GM10266 (cell line): ENCODE measurements around the gene B4GALNT4.
"Not testable (repeated sequence)": the region's sequence is repeated elsewhere in the genome, so short reads cannot be mapped to it uniquely, and the experiment has no call there.

Experiments used
- DNase-seq: peaks from one replicate; pipeline ENCODE4 v3.0.0; 2012; ENCODE audit errors: extremely low spot score
- TF ChIP-seq, protein P1 (sequence below): IDR thresholded peaks from 2 replicates; pipeline ENCODE4 v1.5.1; 2012; ENCODE audit warnings: mild to moderate bottlenecking, low read depth; ENCODE audit not compliant: control insufficient read depth, insufficient read depth; ENCODE audit errors: missing control alignments

B4GALNT4 gene

DNA sequence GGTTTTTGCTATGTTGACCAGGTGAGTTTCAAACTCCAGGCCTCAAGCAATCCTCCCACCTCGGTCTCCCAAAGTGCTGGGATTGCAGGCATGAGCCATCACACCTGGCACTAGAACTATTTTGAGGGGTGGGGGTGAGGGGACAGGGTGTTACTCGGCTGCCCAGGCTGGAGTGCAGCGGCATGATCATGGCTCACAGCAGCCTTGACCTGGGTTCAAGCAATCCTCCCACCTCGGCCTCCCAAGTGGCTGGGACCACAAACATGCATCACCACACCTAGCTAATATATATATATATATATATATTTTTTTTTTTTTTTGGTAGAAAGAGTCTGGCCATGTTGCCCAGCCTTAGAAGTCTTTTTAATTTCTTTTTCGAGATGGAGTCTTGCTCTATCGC, 31.6 kb upstream of the B4GALNT4 start:
- no peak for DNase-seq
- TF ChIP-seq, protein P1, sequence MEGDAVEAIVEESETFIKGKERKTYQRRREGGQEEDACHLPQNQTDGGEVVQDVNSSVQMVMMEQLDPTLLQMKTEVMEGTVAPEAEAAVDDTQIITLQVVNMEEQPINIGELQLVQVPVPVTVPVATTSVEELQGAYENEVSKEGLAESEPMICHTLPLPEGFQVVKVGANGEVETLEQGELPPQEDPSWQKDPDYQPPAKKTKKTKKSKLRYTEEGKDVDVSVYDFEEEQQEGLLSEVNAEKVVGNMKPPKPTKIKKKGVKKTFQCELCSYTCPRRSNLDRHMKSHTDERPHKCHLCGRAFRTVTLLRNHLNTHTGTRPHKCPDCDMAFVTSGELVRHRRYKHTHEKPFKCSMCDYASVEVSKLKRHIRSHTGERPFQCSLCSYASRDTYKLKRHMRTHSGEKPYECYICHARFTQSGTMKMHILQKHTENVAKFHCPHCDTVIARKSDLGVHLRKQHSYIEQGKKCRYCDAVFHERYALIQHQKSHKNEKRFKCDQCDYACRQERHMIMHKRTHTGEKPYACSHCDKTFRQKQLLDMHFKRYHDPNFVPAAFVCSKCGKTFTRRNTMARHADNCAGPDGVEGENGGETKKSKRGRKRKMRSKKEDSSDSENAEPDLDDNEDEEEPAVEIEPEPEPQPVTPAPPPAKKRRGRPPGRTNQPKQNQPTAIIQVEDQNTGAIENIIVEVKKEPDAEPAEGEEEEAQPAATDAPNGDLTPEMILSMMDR: no peak

DNA sequence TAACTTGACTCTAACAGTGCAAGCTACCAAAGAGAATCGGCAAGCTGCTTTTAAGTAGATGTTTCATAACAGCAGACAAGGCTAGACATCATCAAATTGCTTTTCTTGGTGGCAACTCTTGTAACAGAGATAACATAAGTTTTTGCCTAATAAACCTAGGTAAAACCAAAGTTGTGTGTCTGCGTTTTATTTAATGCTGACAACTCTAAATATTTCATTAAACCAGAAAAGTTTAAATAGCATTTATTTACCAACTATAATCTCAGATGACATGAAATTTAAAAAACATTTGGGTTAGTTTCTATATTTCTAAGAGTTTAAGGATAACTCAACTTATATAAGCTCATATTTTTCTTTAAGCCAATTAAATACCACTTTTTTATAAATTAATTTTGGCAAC, 29.3 kb upstream of the B4GALNT4 start:
- TF ChIP-seq, protein P1: no peak
- no peak for DNase-seq

DNA sequence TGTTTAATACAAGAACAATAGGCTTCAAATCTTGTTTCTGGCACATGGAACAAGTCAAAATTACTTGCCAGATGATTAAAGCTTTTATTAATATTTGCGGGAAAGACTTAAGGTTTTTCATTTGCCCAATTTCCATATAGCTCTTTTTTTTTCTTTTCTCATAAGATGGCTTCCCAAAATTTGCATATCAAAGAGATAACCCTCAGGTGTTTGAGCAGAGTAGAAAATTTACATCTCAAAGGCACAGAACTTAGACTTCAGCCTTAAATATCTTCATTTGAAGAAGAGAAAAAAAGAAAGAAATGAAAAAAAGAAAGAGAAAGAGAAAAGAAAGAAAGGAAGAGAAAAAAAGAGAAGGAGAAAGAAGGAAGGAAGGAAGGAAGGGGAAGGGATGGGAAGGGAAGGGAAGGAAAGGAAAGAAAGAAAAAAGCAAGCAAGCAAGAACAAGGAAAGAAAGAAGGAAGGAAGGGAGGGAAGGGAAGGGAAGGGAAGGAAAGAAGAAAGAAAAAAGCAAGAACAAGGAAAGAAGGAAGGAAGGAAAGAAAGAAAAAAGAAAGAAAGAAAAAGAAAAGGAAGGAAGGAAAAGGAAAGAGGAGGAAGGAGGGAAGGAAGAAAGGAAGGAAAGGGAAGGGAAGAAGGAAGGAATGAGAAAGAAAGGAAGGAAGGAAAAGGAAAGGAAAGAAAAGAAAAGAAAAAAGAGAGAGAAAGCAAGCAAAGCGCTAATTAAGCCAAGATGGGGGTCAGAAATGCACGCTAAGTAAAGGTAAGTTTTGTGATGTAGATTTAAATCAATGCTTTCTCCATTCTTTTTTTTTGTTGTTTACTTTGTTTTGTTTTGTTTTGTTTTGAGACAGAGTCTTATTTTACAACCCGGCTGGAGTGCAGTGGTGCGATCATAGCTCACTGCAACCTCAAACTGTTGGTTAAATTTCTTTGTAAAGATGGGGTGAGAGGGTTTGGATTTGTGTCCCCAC, 28.5 kb upstream of the B4GALNT4 start:
- DNase-seq: no peak
- TF ChIP-seq, protein P1: no peak

DNA sequence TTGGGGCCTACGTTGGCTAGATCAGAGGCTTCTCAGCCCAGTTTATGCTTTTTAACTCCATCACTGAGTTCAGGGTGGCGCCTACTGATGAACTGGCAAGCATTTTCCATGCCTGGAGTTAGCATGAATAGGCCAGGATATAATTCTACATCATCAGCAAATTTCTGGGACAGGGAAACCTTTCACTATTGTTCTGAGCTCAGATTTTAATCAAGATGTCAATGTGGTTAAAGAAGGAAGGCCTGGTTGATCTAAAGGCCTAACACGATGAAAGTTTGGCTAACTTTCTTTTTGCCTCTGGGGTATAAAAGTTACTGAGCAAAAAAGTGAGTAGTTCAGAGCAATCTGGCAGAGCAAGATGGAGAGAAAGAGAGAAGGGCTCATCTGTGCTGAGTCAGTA, 27.0 kb upstream of the B4GALNT4 start:
- TF ChIP-seq, protein P1: no peak

DNA sequence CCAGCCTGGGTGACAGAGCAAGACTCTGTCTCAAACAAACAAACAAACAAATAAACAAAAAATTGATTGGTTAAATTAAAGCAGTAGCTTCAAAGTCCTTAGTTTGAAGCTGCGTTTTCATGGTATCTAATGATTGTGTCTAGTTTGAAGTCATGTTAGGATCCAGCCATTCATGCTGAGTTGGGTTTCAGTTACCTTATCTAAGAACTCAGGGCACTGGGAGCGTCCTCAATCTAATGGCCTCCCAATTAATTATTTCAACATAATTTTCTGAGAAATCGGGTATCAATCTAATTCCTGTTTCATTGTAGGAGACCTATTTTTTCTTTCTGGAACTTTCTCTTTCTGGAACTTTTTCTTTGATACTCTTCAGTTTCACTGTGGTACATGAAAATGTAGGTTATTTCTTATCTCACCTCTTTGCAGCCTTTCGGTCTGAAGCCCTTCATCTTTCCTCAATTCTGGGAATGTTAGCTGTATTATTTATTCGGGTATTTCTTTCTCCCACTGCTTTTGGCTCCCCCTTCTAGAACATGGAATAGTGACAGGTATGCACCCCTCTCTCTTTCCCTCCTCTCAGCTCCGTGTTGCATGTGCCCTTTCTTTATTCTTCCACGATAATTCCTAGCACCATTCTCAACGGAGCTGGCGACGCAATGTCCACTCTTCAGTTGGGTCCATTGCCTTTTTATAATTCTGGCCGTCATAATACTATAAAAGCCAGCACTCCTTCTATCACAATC, 24.3 kb upstream of the B4GALNT4 start:
- TF ChIP-seq, protein P1: no peak

More for the DNA sequence above, 27.0 kb upstream of the B4GALNT4 start:
- no peak for DNase-seq

DNA sequence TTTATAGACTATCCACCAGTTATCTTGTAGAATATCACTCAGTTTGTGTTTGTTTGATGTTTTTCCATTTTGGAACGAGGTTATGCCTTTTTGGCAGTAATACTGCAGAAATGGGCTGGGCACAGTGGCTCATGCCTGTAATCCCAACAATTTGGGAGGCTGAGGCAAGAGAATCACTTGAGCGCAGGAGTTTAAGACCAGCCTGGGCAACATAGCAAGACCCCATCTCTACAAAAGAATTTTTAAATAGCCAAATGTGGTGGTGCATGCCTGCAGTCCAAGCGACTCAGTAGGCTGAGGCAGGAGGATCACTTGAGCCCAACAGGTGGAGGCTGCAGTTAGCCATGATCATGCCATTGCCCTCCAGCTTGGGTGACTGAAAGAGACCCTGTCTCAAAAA, 22.8 kb upstream of the B4GALNT4 start:
- no peak for DNase-seq
- TF ChIP-seq, protein P1: no peak

More for the DNA sequence above, 24.3 kb upstream of the B4GALNT4 start:
- no peak for DNase-seq

DNA sequence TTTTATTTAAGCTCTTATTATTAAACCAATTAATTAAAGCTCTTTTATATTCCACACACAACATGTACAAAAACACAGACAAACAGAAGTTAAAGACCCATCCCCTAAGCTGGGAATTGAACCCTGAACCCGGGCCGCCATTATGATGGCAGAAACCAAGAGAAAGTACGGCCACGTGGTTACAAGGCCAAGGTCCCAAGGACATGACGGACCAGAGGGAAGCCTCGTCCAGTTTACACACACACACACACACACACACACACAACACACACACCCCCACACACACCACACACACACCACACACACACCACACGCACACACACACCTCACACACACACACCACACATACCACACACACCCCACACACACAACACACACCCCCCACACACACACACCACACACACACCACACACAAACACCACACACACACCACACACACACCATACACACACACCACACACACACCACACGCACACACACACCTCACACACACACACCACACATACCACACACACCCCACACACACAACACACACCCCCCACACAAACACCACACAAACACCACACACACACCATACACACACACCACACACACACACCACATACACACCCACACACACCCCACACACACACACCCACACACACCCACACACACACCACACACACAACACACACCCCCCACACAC, 19.9 kb upstream of the B4GALNT4 start:
- not testable (repeated sequence) for DNase-seq

DNA sequence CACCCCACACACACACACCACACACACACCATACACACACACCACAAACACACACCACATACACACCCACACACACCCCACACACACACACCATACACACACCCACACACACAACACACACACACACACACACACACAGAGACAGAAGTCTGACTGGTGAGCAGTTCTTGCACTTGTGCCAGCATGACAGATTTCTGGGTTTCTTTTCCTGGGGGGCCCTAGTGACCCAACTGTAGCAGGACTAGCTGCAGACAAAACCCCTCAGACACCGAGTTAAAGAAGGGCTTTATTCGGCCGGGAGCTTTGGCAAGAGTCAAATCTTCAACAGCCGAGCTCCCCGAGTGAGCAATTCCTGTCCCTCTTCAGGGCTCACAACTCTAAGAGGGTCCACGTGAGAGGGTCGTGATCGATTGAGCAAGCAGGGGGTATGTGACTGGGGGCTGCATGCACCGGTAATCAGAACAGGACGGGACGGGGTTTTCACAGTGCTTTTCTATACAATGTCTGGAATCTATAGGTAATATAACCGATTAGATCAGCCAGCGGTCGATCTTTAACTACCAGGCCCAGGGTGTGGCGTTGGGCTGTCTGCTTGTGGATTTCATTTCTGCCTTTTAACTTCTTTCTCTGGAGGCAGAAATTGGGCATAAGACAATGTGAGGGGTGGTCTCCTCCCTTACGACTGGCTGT, 19.1 kb upstream of the B4GALNT4 start:
- not testable (repeated sequence) for DNase-seq
